ENCODE measurements around the gene DOK3. TPM values are rescaled to one million over a fixed set of nuclear protein-coding genes. Genes with fewer than 3 reads are reported as not detected.

The DOK3 gene, protein sequence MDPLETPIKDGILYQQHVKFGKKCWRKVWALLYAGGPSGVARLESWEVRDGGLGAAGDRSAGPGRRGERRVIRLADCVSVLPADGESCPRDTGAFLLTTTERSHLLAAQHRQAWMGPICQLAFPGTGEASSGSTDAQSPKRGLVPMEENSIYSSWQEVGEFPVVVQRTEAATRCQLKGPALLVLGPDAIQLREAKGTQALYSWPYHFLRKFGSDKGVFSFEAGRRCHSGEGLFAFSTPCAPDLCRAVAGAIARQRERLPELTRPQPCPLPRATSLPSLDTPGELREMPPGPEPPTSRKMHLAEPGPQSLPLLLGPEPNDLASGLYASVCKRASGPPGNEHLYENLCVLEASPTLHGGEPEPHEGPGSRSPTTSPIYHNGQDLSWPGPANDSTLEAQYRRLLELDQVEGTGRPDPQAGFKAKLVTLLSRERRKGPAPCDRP
- total RNA-seq: 1.8 and 2.0 TPM in 2 replicates

DNA sequence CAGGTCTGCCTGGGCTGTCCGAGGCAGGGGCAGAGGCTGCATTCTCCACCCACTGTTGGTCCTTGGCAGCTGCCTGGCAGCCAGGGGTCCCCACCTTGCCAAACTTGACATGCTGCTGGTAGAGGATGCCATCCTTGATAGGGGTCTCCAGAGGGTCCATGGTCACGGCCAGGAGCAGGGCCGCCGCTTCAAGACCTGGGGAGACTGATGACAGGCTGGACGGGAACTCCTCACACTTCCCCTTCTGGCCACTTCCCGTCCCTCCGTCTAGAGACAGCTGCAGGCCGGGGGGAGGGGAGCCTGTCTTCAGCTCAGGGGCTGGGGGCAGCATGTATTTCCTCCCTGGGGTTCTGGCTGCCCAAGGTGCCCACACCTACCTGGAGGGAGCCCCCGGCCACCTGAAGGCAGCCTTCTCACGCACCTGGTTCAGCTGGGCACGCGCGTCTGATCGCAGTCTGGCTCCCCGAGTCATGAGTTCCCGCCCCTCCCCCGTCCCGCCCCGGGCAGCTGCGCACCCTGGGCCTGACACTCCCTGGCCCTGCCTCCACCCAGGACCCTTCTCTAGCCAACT is at the start of gene DOK3:
DOK3 (minus strand) TSS at position 446 of the 571 bp plus-strand sequence; CDS start at position 160, 286 bp downstream.

DNA sequence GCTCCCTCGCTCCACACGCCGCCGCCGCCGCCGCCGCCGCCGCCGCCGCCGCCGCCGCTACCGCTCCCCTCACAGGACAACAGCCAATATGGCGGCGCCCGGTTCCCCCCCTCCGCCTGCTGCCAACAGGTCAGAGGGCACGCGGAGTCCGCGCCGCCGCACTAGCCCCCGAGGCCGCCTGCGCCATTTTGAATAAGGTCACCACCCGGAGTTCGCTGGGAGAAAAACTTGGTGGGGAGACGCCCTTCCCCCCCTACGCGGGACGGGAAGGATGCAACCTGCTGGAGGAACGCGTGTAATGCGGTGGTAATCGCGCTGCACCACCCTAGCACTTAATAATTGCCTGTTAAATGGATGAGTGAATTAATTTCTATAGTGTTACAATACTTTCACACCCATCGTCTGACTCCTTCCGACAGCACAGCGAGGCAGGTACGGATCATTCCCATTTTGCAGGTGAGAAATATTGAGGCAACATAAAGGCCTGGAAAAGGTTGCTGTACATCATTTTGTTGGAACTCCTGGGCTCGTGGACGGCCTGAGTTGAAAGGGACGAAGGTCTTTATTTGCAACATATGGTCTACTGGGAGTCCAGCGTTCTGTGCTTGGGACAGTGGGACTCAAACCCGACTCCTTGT is 45.0 kb upstream of the DOK3 start, which contains the start of gene FAM193B:
FAM193B (minus strand) TSS at position 90 of the 638 bp plus-strand sequence. CDS start 105 bp downstream, outside the sequence.

DNA sequence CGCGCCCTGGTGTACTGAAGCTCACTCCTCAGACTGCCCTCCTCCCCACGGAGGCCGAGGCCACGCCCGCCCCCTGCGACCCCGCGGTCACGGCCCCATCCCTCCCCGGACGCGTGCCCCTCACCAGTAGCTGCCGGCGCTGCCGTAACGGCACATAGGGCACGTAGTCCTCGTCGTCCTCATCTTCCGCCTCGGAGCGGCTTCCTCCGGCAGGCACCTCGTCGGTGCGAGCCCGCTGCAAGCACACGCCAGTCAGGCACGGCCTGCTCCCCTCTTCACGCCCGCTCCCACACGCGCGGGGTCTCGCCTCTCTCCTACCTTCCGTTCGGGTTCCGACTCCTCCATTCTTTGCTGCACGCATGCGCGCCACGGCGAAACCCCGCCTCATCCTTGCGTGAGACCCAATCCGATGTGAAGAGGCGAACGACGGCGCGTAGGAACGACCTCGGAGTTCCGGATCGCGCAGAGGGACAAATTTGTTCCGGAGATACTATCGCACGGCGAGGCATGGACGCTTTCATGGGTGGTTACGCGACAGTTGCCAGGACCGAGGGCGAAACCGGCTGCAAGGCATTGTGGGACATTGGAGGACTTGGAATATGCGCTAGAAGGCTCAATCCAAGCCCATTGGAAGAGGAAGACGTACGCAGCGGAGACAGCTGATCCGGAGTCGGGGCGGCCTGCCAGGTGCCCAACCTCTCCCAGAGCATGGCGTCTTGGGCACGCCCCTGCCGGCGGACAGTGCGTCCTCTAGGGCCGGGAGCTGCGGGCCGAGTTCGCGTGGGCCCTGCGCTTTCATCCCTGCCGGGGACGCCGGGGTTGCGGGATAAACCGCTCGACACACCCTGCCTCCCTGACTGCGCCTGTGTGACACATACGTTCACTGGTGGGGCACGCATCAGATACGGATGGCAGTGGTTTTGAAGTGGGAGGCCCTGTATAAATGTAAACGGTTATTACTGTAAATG is 7.3 kb upstream of the DOK3 start, which contains the start of gene DDX41:
DDX41 (minus strand) TSS at position 361 of the 968 bp plus-strand sequence; CDS start at position 345, 16 bp downstream.

DNA sequence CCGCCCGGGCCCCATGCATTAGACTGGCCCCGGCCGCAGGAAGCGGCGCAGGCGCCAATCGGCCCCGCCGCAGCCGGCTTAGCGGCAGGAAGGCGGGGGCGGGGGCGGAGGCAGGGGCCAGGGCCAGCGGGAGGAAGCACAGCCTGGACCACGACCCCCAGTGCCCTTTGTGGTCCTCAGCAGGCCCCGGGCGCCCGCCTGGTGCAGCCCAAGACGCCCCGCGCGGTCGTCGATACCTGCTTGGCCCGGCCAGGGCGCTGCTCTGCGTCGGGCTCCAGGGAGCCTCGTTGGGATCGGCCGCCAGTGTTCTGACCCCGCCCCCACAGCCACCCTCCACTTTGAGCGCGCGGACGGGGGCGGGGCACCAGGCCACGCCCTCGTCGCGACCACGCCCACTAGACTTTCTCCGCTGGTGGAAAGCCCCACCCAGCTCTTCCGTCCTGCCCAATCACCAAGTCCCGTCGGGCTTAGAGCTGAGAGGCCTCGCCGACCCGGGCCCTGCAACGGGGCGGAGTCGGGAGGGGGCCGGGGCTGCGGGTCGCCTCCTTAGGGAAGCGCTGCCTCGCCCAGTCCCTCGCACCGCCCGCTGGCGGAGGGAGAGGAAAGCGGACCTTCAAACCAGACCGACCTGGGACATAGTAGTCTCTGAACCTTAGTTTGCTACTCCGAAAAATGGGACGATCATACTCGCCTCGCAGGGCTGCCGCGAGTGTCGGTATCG is 12.2 kb downstream of the DOK3 start, which contains the start of gene PDLIM7:
PDLIM7 (minus strand) TSS at position 313 of the 721 bp plus-strand sequence. CDS start 1,092 bp downstream, outside the sequence.

DNA sequence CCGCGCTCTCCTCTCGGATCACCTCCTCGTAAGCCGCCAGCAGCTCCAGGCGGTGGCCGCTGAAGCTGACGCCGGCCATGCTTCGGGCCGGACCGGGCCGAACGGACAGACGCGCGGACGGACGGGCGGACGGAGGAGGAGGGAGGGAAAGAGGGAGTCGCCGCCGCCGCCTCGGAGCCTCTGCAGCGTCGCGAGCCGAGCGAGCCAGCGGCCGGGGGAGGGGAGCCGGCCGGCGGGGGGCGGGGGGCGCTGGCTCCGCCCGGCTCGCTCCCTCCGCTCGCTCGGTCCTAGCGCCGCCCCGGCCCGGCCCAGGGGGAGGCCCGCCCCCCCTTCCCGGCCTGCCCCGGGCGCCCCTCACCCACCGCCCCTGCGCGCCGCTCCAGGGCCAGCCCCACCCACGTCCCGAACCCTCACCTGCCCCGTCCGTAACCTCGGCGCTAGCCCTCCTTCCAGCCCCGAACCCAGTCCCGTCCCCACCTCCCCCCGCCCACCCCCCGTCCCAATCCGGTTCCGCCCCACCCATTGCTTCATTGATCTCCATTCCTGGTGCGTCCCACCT is 36.1 kb downstream of the DOK3 start, which contains the start of gene DBN1:
DBN1 (minus strand) TSS at position 192 of the 559 bp plus-strand sequence; CDS start at position 79, 113 bp downstream.

Other genes starting within 250 kb of the DOK3 start
- gene RAB24, start 206.1 kb downstream of the DOK3 start, total RNA-seq: 15.4 and 33.4 TPM in 2 replicates
- gene PRELID1, start 206.0 kb downstream of the DOK3 start, total RNA-seq: 72.8 and 136 TPM in 2 replicates
- 3.0 and 30.5 TPM in 2 replicates for gene MXD3, start 197.9 kb downstream of the DOK3 start, total RNA-seq
- gene LMAN2, start 158.2 kb downstream of the DOK3 start, total RNA-seq: 418 and 537 TPM in 2 replicates
- 5.6 and 8.3 TPM in 2 replicates for gene RGS14, start 151.9 kb downstream of the DOK3 start, total RNA-seq
- gene SLC34A1, start 125.4 kb downstream of the DOK3 start, total RNA-seq: not detected in 2 replicates
- not detected in 2 replicates for gene PFN3, start 109.2 kb downstream of the DOK3 start, total RNA-seq
- 0.17 TPM in 1 of 2 replicates, not detected in the other for gene F12, start 100.3 kb downstream of the DOK3 start, total RNA-seq
- gene GRK6, start 83.2 kb downstream of the DOK3 start, total RNA-seq: 13.7 and 17.3 TPM in 2 replicates
- 2.9 and 12.4 TPM in 2 replicates for gene PRR7, start 63.0 kb downstream of the DOK3 start, total RNA-seq
- gene DBN1, start 36.2 kb downstream of the DOK3 start, total RNA-seq: 125 and 183 TPM in 2 replicates
- gene PDLIM7, start 12.2 kb downstream of the DOK3 start, total RNA-seq: 79.7 and 108 TPM in 2 replicates
- gene DDX41, start 7.1 kb upstream of the DOK3 start, total RNA-seq: 86.8 and 98.9 TPM in 2 replicates
- gene FAM193B, start 44.7 kb upstream of the DOK3 start, total RNA-seq: 25.7 and 41.7 TPM in 2 replicates
- gene TMED9, start 82.4 kb upstream of the DOK3 start, total RNA-seq: 163 and 218 TPM in 2 replicates
- 33.0 and 52.1 TPM in 2 replicates for gene B4GALT7, start 90.3 kb upstream of the DOK3 start, total RNA-seq